Brain microvascular endothelial cell (primary cell): ENCODE measurements around the gene VAV1.

ENCODE experiments used
- DNase-seq: peaks from one replicate; pipeline ENCODE4 v3.0.0-alpha.2; 2020
- H3K27ac ChIP-seq: fragments of 250-450 bp; sonication (Bioruptor Pico); 2 replicates; pipeline ENCODE4 v1.5.1; 2020; ENCODE audit warnings: mild to moderate bottlenecking, moderate library complexity
- H3K27me3 ChIP-seq: fragments of 250-450 bp; sonication (Bioruptor Pico); replicated peaks from 2 replicates; pipeline ENCODE4 v1.5.1; 2020; ENCODE audit warnings: mild to moderate bottlenecking
- H3K36me3 ChIP-seq: fragments of 250-450 bp; sonication (Bioruptor Pico); replicated peaks from 2 replicates; pipeline ENCODE4 v1.5.1; 2020; ENCODE audit warnings: mild to moderate bottlenecking
- H3K4me3 ChIP-seq: 2 replicates; pipeline ENCODE4 v1.5.1; 2011; ENCODE audit warnings: low read depth, mild to moderate bottlenecking, control low read depth, low read length, moderate library complexity
- in situ Hi-C: cut with HindIII; loops from 2 replicates; pipeline ENCODE4 v1.10.0; 2017; ENCODE audit warnings: low sequenced_read_pairs, low pct_ligation_motif_present
- TF ChIP-seq, protein P1 (sequence below): IDR thresholded peaks from 2 replicates; pipeline ENCODE4 v1.5.1; 2011; ENCODE audit warnings: low read depth, mild to moderate bottlenecking, moderate library complexity, low read length, control low read depth, inconsistent platforms; ENCODE audit errors: missing control alignments

Gene VAV1

GRCh38 chr19:6725513-6726231 lies 46.8 kb upstream of the VAV1 start:
- Histone ChIP-seq H3K36me3 (no peaks in the 10 kb centered on the region), H3K27ac (no peak overlapping the region), H3K27me3 (no peaks in the 10 kb centered on the region), H3K4me3 (no peak overlapping the region)
- in situ Hi-C loops = no loop called here
- TF ChIP-seq, protein P1, sequence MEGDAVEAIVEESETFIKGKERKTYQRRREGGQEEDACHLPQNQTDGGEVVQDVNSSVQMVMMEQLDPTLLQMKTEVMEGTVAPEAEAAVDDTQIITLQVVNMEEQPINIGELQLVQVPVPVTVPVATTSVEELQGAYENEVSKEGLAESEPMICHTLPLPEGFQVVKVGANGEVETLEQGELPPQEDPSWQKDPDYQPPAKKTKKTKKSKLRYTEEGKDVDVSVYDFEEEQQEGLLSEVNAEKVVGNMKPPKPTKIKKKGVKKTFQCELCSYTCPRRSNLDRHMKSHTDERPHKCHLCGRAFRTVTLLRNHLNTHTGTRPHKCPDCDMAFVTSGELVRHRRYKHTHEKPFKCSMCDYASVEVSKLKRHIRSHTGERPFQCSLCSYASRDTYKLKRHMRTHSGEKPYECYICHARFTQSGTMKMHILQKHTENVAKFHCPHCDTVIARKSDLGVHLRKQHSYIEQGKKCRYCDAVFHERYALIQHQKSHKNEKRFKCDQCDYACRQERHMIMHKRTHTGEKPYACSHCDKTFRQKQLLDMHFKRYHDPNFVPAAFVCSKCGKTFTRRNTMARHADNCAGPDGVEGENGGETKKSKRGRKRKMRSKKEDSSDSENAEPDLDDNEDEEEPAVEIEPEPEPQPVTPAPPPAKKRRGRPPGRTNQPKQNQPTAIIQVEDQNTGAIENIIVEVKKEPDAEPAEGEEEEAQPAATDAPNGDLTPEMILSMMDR = no peak
- DNase-seq = no peak

DNA sequence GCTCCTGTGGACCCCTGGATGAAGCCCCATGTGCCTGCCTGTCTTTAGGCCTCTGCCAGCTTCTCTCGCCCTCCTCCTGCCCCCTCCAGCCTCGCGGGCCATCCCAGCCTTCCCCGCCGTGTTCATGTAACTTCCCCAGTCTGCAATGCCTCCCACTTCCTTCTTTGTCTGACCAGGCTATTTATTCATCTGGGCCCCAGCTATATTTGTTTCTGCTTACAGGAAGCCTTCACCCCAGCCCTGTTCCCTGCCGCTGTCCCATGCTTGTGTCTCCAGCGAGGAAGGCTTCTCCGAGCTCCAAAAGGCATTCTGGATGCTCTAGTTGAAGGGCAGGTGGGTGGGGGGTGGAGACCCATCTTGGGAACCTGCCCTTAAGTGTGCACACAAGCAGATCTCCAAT lies 44.2 kb upstream of the VAV1 start:
- no peak overlapping the region for H3K4me3 ChIP-seq
- in situ Hi-C loops = no loop called here
- H3K36me3 ChIP-seq = peaks cover 9% of the 10 kb centered on the region
- no peaks in the 10 kb centered on the region for H3K27me3 ChIP-seq
- H3K27ac ChIP-seq = no peak overlapping the region
- no peak for DNase-seq
- TF ChIP-seq, protein P1 = no peak

DNA sequence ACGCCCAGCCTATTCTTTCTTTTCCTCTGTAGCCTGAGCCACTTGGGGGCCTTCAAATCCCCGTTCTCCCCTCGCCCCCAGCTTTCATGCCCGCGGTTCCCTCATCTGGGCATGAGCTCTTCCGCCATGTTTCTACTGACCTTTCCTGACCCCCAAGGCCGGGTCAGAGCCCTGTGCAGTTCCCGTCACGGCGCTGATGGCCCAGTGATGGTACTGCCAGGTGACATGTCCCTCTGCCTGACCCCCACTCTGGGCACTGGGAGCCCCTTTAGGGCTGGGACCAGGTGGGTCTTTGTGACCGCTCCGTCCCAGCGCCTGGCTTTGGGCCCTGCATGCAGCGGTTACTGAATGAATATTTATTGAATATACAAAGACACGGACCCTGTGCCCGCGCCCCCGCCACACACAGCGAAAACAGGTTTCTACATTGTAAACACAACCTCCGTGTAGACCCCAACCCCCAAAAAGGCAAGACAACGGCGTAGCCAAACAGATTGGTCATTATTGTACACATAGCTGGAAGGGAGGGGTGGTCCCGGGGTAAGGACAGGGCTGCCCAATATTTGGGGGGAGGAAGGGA lies 42.8 kb upstream of the VAV1 start:
- in situ Hi-C loops = no loop called here
- Histone ChIP-seq H3K27ac (no peak overlapping the region), H3K27me3 (no peaks in the 10 kb centered on the region), H3K4me3 (no peak overlapping the region), H3K36me3 (peaks cover 9% of the 10 kb centered on the region)
- TF ChIP-seq, protein P1 = no peak
- DNase-seq = no peak

DNA sequence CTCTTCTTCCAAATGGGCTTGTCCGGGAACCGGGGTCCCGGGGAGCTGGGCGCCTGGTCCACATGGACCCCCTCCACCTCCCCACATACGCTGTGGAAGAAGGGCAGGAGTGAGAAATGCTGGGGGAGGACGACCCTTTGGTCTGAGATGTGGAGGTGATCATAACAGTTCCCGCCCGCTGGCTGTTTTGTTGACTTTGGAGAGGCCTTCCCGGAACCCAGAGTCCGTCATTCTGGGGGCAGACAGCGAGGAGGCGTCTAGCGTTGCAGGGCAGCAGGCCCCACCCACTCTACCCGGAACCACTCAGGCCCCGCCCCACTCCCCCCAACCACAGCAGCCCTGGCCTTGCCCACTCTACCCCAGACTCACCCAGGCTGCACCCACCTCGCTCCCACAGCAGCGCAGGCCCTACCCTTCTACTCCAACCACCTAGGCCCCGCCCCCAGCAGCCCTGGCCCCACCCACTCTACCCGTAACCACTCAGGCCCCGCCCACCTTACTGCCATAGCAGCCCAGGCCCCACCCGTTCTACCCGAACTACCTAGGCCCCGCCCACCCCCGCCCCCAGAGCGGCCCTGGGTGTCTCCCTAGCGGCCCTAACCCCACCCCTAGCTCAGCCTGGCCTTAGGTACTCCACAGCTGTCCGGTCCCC lies 42.2 kb upstream of the VAV1 start:
- no peak overlapping the region for H3K4me3 ChIP-seq
- no peak for DNase-seq

GRCh38 chr19:6730941-6731670 lies 41.4 kb upstream of the VAV1 start:
- Histone ChIP-seq H3K36me3 (peaks cover 9% of the 10 kb centered on the region), H3K27ac (no peak overlapping the region), H3K27me3 (no peaks in the 10 kb centered on the region), H3K4me3 (no peak overlapping the region)
- TF ChIP-seq, protein P1 = no peak
- in situ Hi-C loops = no loop called here
- DNase-seq = no peak

More for the DNA sequence above, 42.2 kb upstream of the VAV1 start:
- Histone ChIP-seq H3K27ac (no peak overlapping the region), H3K27me3 (no peaks in the 10 kb centered on the region), H3K36me3 (peaks cover 9% of the 10 kb centered on the region)
- TF ChIP-seq, protein P1 = no peak
- in situ Hi-C loops = no loop called here
